H1 (cell line): ENCODE results near the gene LYPD1. TPM values are rescaled to one million over a fixed set of nuclear protein-coding genes. Genes with fewer than 3 reads are reported as not detected.

Experiments
- CTCF ChIA-PET: fragments of 300-600 bp; sonication (Branson Sonifier 250); formaldehyde crosslinking; loops from one replicate; lab custom pipeline; 2021; ENCODE audit not compliant: partially characterized antibody; lab: Charles Lee
- POLR2A ChIA-PET: fragments of 300-600 bp; sonication (Branson Sonifier 250); formaldehyde crosslinking; loops from one replicate; lab custom pipeline; 2021; ENCODE audit warnings: inconsistent platforms; ENCODE audit not compliant: partially characterized antibody; lab: Charles Lee
- DNase-seq, 2 experiments: peaks; one replicate each; pipeline versions ENCODE4 v3.0.0 to v3.0.0-alpha.2; 2010 to 2022; ENCODE audit warnings: low spot score in 2 of 2, low read depth in 1 of 2, mixed read lengths in 1 of 2
- FAIRE-seq: peaks from 2 replicates; lab custom pipeline; 2011; peaks lifted over from hg19 to GRCh38; lab: Jason Lieb, UNC
- H2AFZ ChIP-seq: 2 replicates; pipeline ENCODE4 v1.8.1; 2012; ENCODE audit warnings: low read length, inconsistent platforms
- H2AK5ac ChIP-seq: 2 replicates; pipeline ENCODE4 v1.6.1; 2013; ENCODE audit warnings: low read depth, low read length
- H2BK120ac ChIP-seq: replicated peaks from 2 replicates; pipeline ENCODE3; 2013; ENCODE audit warnings: low read depth, low read length, inconsistent platforms
- H2BK12ac ChIP-seq: 2 replicates; pipeline ENCODE4 v1.6.1; 2013; ENCODE audit warnings: low read depth, low read length
- H2BK15ac ChIP-seq: 2 replicates; pipeline ENCODE4 v1.6.1; 2013; ENCODE audit warnings: low read length
- H2BK20ac ChIP-seq: 2 replicates; pipeline ENCODE4 v1.6.1; 2013; ENCODE audit warnings: low read length
- H2BK5ac ChIP-seq: 2 replicates; pipeline ENCODE4 v1.6.1; 2013; ENCODE audit warnings: low read depth, low read length
- H3K14ac ChIP-seq: 2 replicates; pipeline ENCODE4 v1.6.1; 2013; ENCODE audit warnings: inconsistent platforms; ENCODE audit not compliant: insufficient read length
- H3K18ac ChIP-seq: 2 replicates; pipeline ENCODE4 v1.6.1; 2013; ENCODE audit warnings: low read length; ENCODE audit errors: extremely low read depth
- H3K23ac ChIP-seq: 2 replicates; pipeline ENCODE4 v1.6.1; 2013; ENCODE audit warnings: inconsistent platforms; ENCODE audit not compliant: insufficient read length
- H3K23me2 ChIP-seq: 2 replicates; pipeline ENCODE4 v1.6.1; 2013; ENCODE audit warnings: low read depth, low read length
- H3K27ac ChIP-seq: 2 replicates; pipeline ENCODE4 v1.6.1; 2011; ENCODE audit warnings: low read depth, low read length, inconsistent platforms
- H3K27me3 ChIP-seq, 4 experiments: replicated peaks in 1 of 4; 1 replicate in 1 of 4; 2 replicates in 3 of 4; pipeline versions ENCODE4 v1.6.1 to v1.8.1; 2011 to 2013; ENCODE audit warnings: low read length in 3 of 4, mild to moderate bottlenecking in 3 of 4, inconsistent platforms in 2 of 4, mixed read lengths in 2 of 4, moderate library complexity in 1 of 4; ENCODE audit not compliant: control insufficient read depth in 3 of 4, insufficient read depth in 3 of 4; ENCODE audit errors: extremely low read depth in 1 of 4
- H3K36me3 ChIP-seq, 4 experiments: 2 replicates each; pipeline versions ENCODE4 v1.6.1 to v1.8.1; 2011 to 2013; ENCODE audit warnings: mild to moderate bottlenecking in 4 of 4, low read length in 3 of 4, moderate library complexity in 2 of 4, control low read depth in 1 of 4, inconsistent platforms in 1 of 4; ENCODE audit not compliant: insufficient read depth in 4 of 4, control insufficient read depth in 2 of 4
- H3K4ac ChIP-seq: replicated peaks from 2 replicates; pipeline ENCODE3; 2013; ENCODE audit warnings: low read length, low read depth, mixed read lengths, inconsistent platforms; ENCODE audit not compliant: insufficient read length
- H3K4me1 ChIP-seq, 4 experiments: replicated peaks in 1 of 4; 1 replicate in 1 of 4; 2 replicates in 3 of 4; pipeline versions ENCODE4 v1.6.1 to v1.8.1; 2011 to 2013; ENCODE audit warnings: low read length in 3 of 4, inconsistent platforms in 2 of 4, mixed read lengths in 1 of 4; ENCODE audit not compliant: insufficient read depth in 4 of 4, control insufficient read depth in 3 of 4
- H3K4me2 ChIP-seq, 2 experiments: 2 replicates each; pipeline versions ENCODE4 v1.6.1 to v1.8.1; 2011 to 2013; ENCODE audit warnings: low read depth in 2 of 2, low read length in 2 of 2, control low read depth in 1 of 2, inconsistent platforms in 1 of 2, mild to moderate bottlenecking in 1 of 2; ENCODE audit not compliant: insufficient read depth in 1 of 2
- H3K4me3 ChIP-seq, 4 experiments: fragments of 200-600, 300-600 bp in 1 of 4; sonication (generic), shearing (Covaris generic), sonication (Bioruptor Twin) in 1 of 4; 2 replicates each; pipeline versions ENCODE4 v1.5.1 to v1.8.1; 2011 to 2016; ENCODE audit warnings: low read length in 4 of 4, low read depth in 3 of 4, control low read depth in 2 of 4, inconsistent platforms in 2 of 4, mild to moderate bottlenecking in 2 of 4, mixed read lengths in 1 of 4, moderate library complexity in 1 of 4; ENCODE audit not compliant: insufficient read depth in 2 of 4; ENCODE audit errors: extremely low read depth in 1 of 4
- H3K56ac ChIP-seq: replicated peaks from 2 replicates; pipeline ENCODE3; 2013; ENCODE audit warnings: low read depth, mild to moderate bottlenecking, mixed read lengths, low read length, inconsistent platforms; ENCODE audit not compliant: insufficient read length
- H3K79me1 ChIP-seq: 2 replicates; pipeline ENCODE4 v1.6.1; 2013; ENCODE audit warnings: low read depth, low read length, control low read depth
- H3K79me2 ChIP-seq, 2 experiments: 2 replicates each; pipeline versions ENCODE4 v1.6.1 to v1.8.1; 2012 to 2013; ENCODE audit warnings: low read length in 2 of 2, mild to moderate bottlenecking in 2 of 2, inconsistent platforms in 1 of 2; ENCODE audit not compliant: insufficient read depth in 2 of 2, control insufficient read depth in 1 of 2
- H3K9ac ChIP-seq, 4 experiments: replicated peaks in 1 of 4; 1 replicate in 1 of 4; 2 replicates in 3 of 4; pipeline versions ENCODE4 v1.6.1 to v1.8.1; 2011 to 2013; ENCODE audit warnings: low read depth in 3 of 4, low read length in 3 of 4, control low read depth in 2 of 4, mild to moderate bottlenecking in 2 of 4, moderate library complexity in 2 of 4, inconsistent platforms in 1 of 4; ENCODE audit errors: extremely low read depth in 1 of 4
- H3K9me3 ChIP-seq, 2 experiments: 2 replicates each; pipeline versions ENCODE4 v1.6.1 to v1.8.1; 2012 to 2013; ENCODE audit warnings: mild to moderate bottlenecking in 2 of 2, moderate library complexity in 2 of 2, control low read depth in 1 of 2, inconsistent platforms in 1 of 2, low read depth in 1 of 2, low read length in 1 of 2, mixed read lengths in 1 of 2; ENCODE audit not compliant: insufficient read depth in 2 of 2
- H4K20me1 ChIP-seq, 2 experiments: replicated peaks in 1 of 2; 2 replicates each; pipeline versions ENCODE3 to v1.8.1; 2011 to 2013; ENCODE audit warnings: inconsistent platforms in 2 of 2, low read length in 2 of 2, mild to moderate bottlenecking in 1 of 2; ENCODE audit not compliant: insufficient read depth in 2 of 2, control insufficient read depth in 1 of 2
- H4K5ac ChIP-seq: 2 replicates; pipeline ENCODE4 v1.6.1; 2013; ENCODE audit warnings: low read length, low read depth, mixed read lengths, inconsistent platforms; ENCODE audit not compliant: insufficient read length
- H4K8ac ChIP-seq: 2 replicates; pipeline ENCODE4 v1.8.0; 2013; ENCODE audit warnings: mild to moderate bottlenecking, moderate library complexity, low read length, inconsistent platforms; ENCODE audit not compliant: insufficient read depth; ENCODE audit errors: extremely low read depth
- H4K91ac ChIP-seq: replicated peaks from 2 replicates; pipeline ENCODE3; 2013; ENCODE audit warnings: low read length, mixed read lengths, inconsistent platforms; ENCODE audit not compliant: insufficient read length
- CBX5 ChIP-seq: fragments of 300-800, 300-1000 bp; sonication (generic); IDR thresholded peaks from 2 replicates; pipeline ENCODE4 v1.7.1; 2016; ENCODE audit warnings: antibody characterized with exemption, low read length, low read depth
- CHD1 ChIP-seq: IDR thresholded peaks from 2 replicates; pipeline ENCODE4 v1.6.1; 2012; ENCODE audit warnings: low read depth, low read length, improper control_type of control experiment
- CTBP2 ChIP-seq: IDR thresholded peaks from 2 replicates; pipeline ENCODE4 v1.7.0; 2011; ENCODE audit warnings: borderline replicate concordance, mild to moderate bottlenecking, moderate library complexity, mixed read lengths, low read length; ENCODE audit not compliant: insufficient read depth, insufficient read length
- EP300 ChIP-seq, 2 experiments: IDR thresholded peaks; 1 replicate in 1 of 2; 2 replicates in 1 of 2; pipeline ENCODE4 v1.6.1; 2011 to 2012; ENCODE audit warnings: low read depth in 2 of 2, low read length in 2 of 2, mild to moderate bottlenecking in 2 of 2, borderline replicate concordance in 1 of 2, inconsistent platforms in 1 of 2, moderate library complexity in 1 of 2
- KDM1A ChIP-seq: fragments of 200-600, 300-600 bp; sonication (generic); IDR thresholded peaks from 2 replicates; pipeline ENCODE4 v1.7.1; 2016; ENCODE audit warnings: mild to moderate bottlenecking, low read length, borderline replicate concordance
- KDM4A ChIP-seq: IDR thresholded peaks from one replicate; pipeline ENCODE4 v1.7.1; 2012; ENCODE audit warnings: low read depth, mild to moderate bottlenecking, moderate library complexity, low read length, inconsistent platforms; ENCODE audit not compliant: severe bottlenecking
- RNF2 ChIP-seq: fragments of 200-900, 300-1000 bp; sonication (generic); IDR thresholded peaks from 2 replicates; pipeline ENCODE4 v1.7.1; 2016; ENCODE audit warnings: borderline replicate concordance, low read depth, mild to moderate bottlenecking, antibody characterized with exemption, low read length; ENCODE audit not compliant: poor library complexity, severe bottlenecking; ENCODE audit errors: missing control alignments
- RXRA ChIP-seq: IDR thresholded peaks from 2 replicates; pipeline ENCODE4 v1.6.1; 2011; ENCODE audit warnings: low read depth, mild to moderate bottlenecking, low read length, moderate library complexity; ENCODE audit not compliant: insufficient read depth
- SIX5 ChIP-seq: IDR thresholded peaks from 2 replicates; pipeline ENCODE4 v1.6.1; 2011; ENCODE audit warnings: mild to moderate bottlenecking, low read depth, low read length
- TEAD4 ChIP-seq: IDR thresholded peaks from 2 replicates; pipeline ENCODE4 v1.6.1; 2012; ENCODE audit warnings: low read depth, low read length, inconsistent platforms, mixed read lengths
- WGBS, 2 experiments: shearing (Covaris generic) in 1 of 2; methylation state at CpG; one replicate each; pipeline versions ENCODE4 v1.1.6 to v1.1.7; 2013 to 2015; ENCODE audit warnings: low lambda C conversion rate in 2 of 2, mixed read lengths in 2 of 2, inconsistent platforms in 1 of 2, low coverage in 1 of 2, missing lambda C conversion rate in 1 of 2; ENCODE audit not compliant: insufficient replicate concordance in 2 of 2, insufficient coverage in 1 of 2, insufficient read length in 1 of 2; ENCODE audit errors: extremely low coverage in 1 of 2, missing lambda C conversion rate in 1 of 2; 5-methylcytosine and 5-hydroxymethylcytosine counted together
- polyA plus RNA-seq, 7 experiments: library from polyadenylated mRNA; depleted of rRNA in 3 of 7; stranded (reverse) in 5 of 7; unstranded in 2 of 7; fragments of >200 nt in 5 of 7; fragments of 200-250 nt in 2 of 7; gene quantifications; 1 replicate in 5 of 7; 2 replicates in 1 of 7; 4 replicates in 1 of 7; pipeline versions ENCODE4 v1.2.1 to v1.2.3, GENCODE V29; 2011 to 2013; ENCODE audit warnings: missing spikeins in 2 of 7, mixed read lengths in 2 of 7
- total RNA-seq: library from RNA; stranded (reverse); fragmentation: NEBNext Ultra II Directional; extraction: Animal tissue kit (Norgen Biotek cat#: 25700); gene quantifications from 2 replicates; pipeline ENCODE4 v1.2.1, GENCODE V29; 2021
- TF ChIP-seq, protein P1 (sequence below): IDR thresholded peaks from 2 replicates; pipeline ENCODE4 v1.6.1; 2012; ENCODE audit warnings: low read length, inconsistent platforms
- TF ChIP-seq, protein P2 (sequence below): IDR thresholded peaks from 2 replicates; pipeline ENCODE4 v1.6.1; 2012; ENCODE audit warnings: inconsistent platforms

LYPD1 gene
- total and polyA plus RNA-seq, 2 of the 8 experiments (the other 6 are each of a cell fraction or from before 2014, with no cell fraction given): 1.9 to 2.7 TPM

- no peaks in the 10 kb centered on the region for H3K36me3 ChIP-seq
- H2BK5ac ChIP-seq: no peak overlapping the region
- H4K20me1 ChIP-seq: no peaks in the 10 kb centered on the region
- no peak overlapping the region for H3K4me3 ChIP-seq
- no peak overlapping the region for H3K4ac ChIP-seq
- 92% methylated on average over 2 of the region's 2 CpGs; no CpG with 5 or more reads in 1 of the 2 experiments for WGBS, 2 experiments
- H3K27me3 ChIP-seq: no peaks in the 10 kb centered on the region
- H3K79me1 ChIP-seq: no peaks in the 10 kb centered on the region
- no peak overlapping the region for H3K14ac ChIP-seq
- H3K23me2 ChIP-seq: no peaks in the 10 kb centered on the region
- no peak overlapping the region for H4K5ac ChIP-seq
- H3K9me3 ChIP-seq: no peaks in the 10 kb centered on the region
- H4K8ac ChIP-seq: no peak overlapping the region
- no peak overlapping the region for H3K4me2 ChIP-seq
- no peak overlapping the region for H2BK12ac ChIP-seq
- FAIRE-seq (no peak), DNase-seq (no peak)
- H3K23ac ChIP-seq: no peak overlapping the region
- no peak overlapping the region for H2BK20ac ChIP-seq
- H2BK15ac ChIP-seq: no peak overlapping the region
- H3K9ac ChIP-seq: no peak overlapping the region
- no peak overlapping the region for H3K27ac ChIP-seq
- no peaks in the 10 kb centered on the region for H3K79me2 ChIP-seq
- no peak overlapping the region for H2BK120ac ChIP-seq
- no peak overlapping the region for H4K91ac ChIP-seq
- no peak overlapping the region for H3K56ac ChIP-seq
- H3K18ac ChIP-seq: no peak overlapping the region
- no peak overlapping the region for H2AK5ac ChIP-seq
- H3K4me1 ChIP-seq: no peaks in the 10 kb centered on the region
- POLR2A ChIA-PET: no interaction called here
- CTCF ChIA-PET: no interaction called here
- no peak overlapping the region for H2AFZ ChIP-seq
- TF ChIP-seq KDM1A: no peak
- TF ChIP-seq, protein P1, sequence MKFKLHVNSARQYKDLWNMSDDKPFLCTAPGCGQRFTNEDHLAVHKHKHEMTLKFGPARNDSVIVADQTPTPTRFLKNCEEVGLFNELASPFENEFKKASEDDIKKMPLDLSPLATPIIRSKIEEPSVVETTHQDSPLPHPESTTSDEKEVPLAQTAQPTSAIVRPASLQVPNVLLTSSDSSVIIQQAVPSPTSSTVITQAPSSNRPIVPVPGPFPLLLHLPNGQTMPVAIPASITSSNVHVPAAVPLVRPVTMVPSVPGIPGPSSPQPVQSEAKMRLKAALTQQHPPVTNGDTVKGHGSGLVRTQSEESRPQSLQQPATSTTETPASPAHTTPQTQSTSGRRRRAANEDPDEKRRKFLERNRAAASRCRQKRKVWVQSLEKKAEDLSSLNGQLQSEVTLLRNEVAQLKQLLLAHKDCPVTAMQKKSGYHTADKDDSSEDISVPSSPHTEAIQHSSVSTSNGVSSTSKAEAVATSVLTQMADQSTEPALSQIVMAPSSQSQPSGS: no peak
- TF ChIP-seq TEAD4: no peak
- TF ChIP-seq CBX5: no peak
- TF ChIP-seq SIX5: no peak
- no peak for TF ChIP-seq KDM4A
- TF ChIP-seq CHD1: no peak
- TF ChIP-seq EP300 (IDR thresholded peaks at IDR 0.05; ENCODE audit: borderline replicate concordance in 1 of 2, low read depth in 2 of 2, low read length in 2 of 2): no peak
- no peak for TF ChIP-seq CTBP2
- TF ChIP-seq RXRA: no peak
- no peak for TF ChIP-seq RNF2
- TF ChIP-seq, protein P2, sequence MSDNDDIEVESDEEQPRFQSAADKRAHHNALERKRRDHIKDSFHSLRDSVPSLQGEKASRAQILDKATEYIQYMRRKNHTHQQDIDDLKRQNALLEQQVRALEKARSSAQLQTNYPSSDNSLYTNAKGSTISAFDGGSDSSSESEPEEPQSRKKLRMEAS: no peak
Observed at GRCh38 chr2:132716954-132717353, 46.9 kb upstream of the LYPD1 start.
